Measurements from ENCODE around the gene TARS2. TPM values are rescaled to one million over a fixed set of nuclear protein-coding genes. Genes with fewer than 3 reads are reported as not detected.

The TARS2 gene
- total RNA-seq, 1 donor from 2014 or later, result 50.7 TPM

GRCh38 chr1:150534002-150534401 is 46.8 kb downstream of the TARS2 start:
- intact Hi-C loops (cut with micrococcal nuclease), result no loop called here
- ChIA-PET CTCF (no interaction called here), POLR2A (no interaction called here)
- H3K27ac Mint-ChIP-seq, result no peak overlapping the region
- H3K9me3 Mint-ChIP-seq, result no peaks in the 10 kb centered on the region
- no peak for TF ChIP-seq CTCF (IDR thresholded peaks at IDR 0.05)
- no peaks in the 10 kb centered on the region for H3K36me3 Mint-ChIP-seq (ENCODE audit: low read depth)
- DNase-seq, result no peak
- no peak for ATAC-seq (ENCODE audit: low read depth)
- H3K4me3 Mint-ChIP-seq, result no peak overlapping the region
- H3K27me3 Mint-ChIP-seq, result no peaks in the 10 kb centered on the region
- no peaks in the 10 kb centered on the region for H3K4me1 Mint-ChIP-seq

GRCh38 chr1:150535511-150536287 is 48.5 kb downstream of the TARS2 start:
- H3K4me3 Mint-ChIP-seq, result no peak overlapping the region
- TF ChIP-seq CTCF (IDR thresholded peaks at IDR 0.05), result no peak
- no peaks in the 10 kb centered on the region for H3K27me3 Mint-ChIP-seq
- H3K4me1 Mint-ChIP-seq, result no peaks in the 10 kb centered on the region
- ChIA-PET CTCF (no interaction called here), POLR2A (no interaction called here)
- DNase-seq (no peak), ATAC-seq (ENCODE audit: low read depth) (no peak)
- no peaks in the 10 kb centered on the region for H3K36me3 Mint-ChIP-seq (ENCODE audit: low read depth)
- H3K27ac Mint-ChIP-seq, result no peak overlapping the region
- intact Hi-C loops (cut with micrococcal nuclease), result no loop called here
- H3K9me3 Mint-ChIP-seq, result no peaks in the 10 kb centered on the region

GRCh38 chr1:150536836-150537731 is 49.9 kb downstream of the TARS2 start:
- POLR2A ChIA-PET, result no interaction called here
- H3K27ac Mint-ChIP-seq, result no peak overlapping the region
- no peaks in the 10 kb centered on the region for H3K36me3 Mint-ChIP-seq (ENCODE audit: low read depth)
- TF ChIP-seq CTCF (IDR thresholded peaks at IDR 0.05), result no peak
- H3K9me3 Mint-ChIP-seq, result no peaks in the 10 kb centered on the region
- CTCF ChIA-PET, result no interaction called here
- intact Hi-C loops (cut with micrococcal nuclease), result no loop called here
- ATAC-seq (ENCODE audit: low read depth) (no peak), DNase-seq (no peak)
- no peaks in the 10 kb centered on the region for H3K4me1 Mint-ChIP-seq
- no peaks in the 10 kb centered on the region for H3K27me3 Mint-ChIP-seq
- no peak overlapping the region for H3K4me3 Mint-ChIP-seq

- H3K4me1 Mint-ChIP-seq, result no peaks in the 10 kb centered on the region
- no peak overlapping the region for H3K27ac Mint-ChIP-seq
- POLR2A ChIA-PET, result no interaction called here
- H3K36me3 Mint-ChIP-seq (ENCODE audit: low read depth), result no peaks in the 10 kb centered on the region
- ATAC-seq (ENCODE audit: low read depth), result no peak
- no peaks in the 10 kb centered on the region for H3K27me3 Mint-ChIP-seq
- intact Hi-C loops (cut with micrococcal nuclease), result no loop called here
- TF ChIP-seq CTCF (IDR thresholded peaks at IDR 0.05), result no peak
- no peak overlapping the region for H3K4me3 Mint-ChIP-seq
- DNase-seq, result no peak
- CTCF ChIA-PET, result no interaction called here
- no peaks in the 10 kb centered on the region for H3K9me3 Mint-ChIP-seq
These were observed 50.8 kb downstream of the TARS2 start for GRCh38 chr1:150537732-150538684.

Data from activated B cell treated with CpG ODN at 0.5 μM for 24 hours (primary cell).